HCT116 (cell line): Measurements from ENCODE around the gene DCAF6.

Experiments
- ELF1 ChIP-seq: IDR thresholded peaks from 2 replicates; pipeline ENCODE4 v1.6.1; 2012; ENCODE audit warnings: low read depth, borderline replicate concordance
- SP1 ChIP-seq: IDR thresholded peaks from 2 replicates; pipeline ENCODE4 v1.6.1; 2012; ENCODE audit warnings: low read depth
- TF ChIP-seq, protein P1 (sequence below), 3 experiments: fragments of 200-600 bp in 1 of 3; sonication (generic) in 1 of 3; IDR thresholded peaks in 2 of 3; conservative IDR thresholded peaks in 1 of 3; 2 replicates each; pipeline ENCODE4 v1.5.1; 2012 to 2017; ENCODE audit warnings: low read depth in 2 of 3, low read length in 2 of 3, antibody characterized with exemption in 1 of 3, borderline replicate concordance in 1 of 3, control low read depth in 1 of 3, mild to moderate bottlenecking in 1 of 3, mixed read lengths in 1 of 3, mixed run types in 1 of 3, moderate library complexity in 1 of 3; ENCODE audit not compliant: insufficient read depth in 1 of 3

- TF ChIP-seq, protein P1, sequence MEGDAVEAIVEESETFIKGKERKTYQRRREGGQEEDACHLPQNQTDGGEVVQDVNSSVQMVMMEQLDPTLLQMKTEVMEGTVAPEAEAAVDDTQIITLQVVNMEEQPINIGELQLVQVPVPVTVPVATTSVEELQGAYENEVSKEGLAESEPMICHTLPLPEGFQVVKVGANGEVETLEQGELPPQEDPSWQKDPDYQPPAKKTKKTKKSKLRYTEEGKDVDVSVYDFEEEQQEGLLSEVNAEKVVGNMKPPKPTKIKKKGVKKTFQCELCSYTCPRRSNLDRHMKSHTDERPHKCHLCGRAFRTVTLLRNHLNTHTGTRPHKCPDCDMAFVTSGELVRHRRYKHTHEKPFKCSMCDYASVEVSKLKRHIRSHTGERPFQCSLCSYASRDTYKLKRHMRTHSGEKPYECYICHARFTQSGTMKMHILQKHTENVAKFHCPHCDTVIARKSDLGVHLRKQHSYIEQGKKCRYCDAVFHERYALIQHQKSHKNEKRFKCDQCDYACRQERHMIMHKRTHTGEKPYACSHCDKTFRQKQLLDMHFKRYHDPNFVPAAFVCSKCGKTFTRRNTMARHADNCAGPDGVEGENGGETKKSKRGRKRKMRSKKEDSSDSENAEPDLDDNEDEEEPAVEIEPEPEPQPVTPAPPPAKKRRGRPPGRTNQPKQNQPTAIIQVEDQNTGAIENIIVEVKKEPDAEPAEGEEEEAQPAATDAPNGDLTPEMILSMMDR (IDR thresholded peaks at IDR 0.05 in 2 of 3, conservative IDR thresholded peaks at IDR 0.05 in 1 of 3; ENCODE audit: borderline replicate concordance in 1 of 3, insufficient read depth in 1 of 3, low read depth in 2 of 3, low read length in 2 of 3): no peak
- no peak for TF ChIP-seq ELF1
- no peak for TF ChIP-seq SP1
Measured at GRCh38 chr1:167995038-167995437, 58.6 kb downstream of the DCAF6 start.
